GM12872 (cell line): Measurements from ENCODE around the gene VWA1.
A peak's percentile ranks its signal among the peaks of the same experiment; 100 is the strongest.

ENCODE experiments used
- TF ChIP-seq, protein P1 (sequence below): IDR thresholded peaks from 3 replicates; pipeline ENCODE4 v1.5.1; 2011; ENCODE audit warnings: low read depth, mild to moderate bottlenecking, low read length, moderate library complexity; ENCODE audit not compliant: insufficient read depth

The VWA1 gene

DNA sequence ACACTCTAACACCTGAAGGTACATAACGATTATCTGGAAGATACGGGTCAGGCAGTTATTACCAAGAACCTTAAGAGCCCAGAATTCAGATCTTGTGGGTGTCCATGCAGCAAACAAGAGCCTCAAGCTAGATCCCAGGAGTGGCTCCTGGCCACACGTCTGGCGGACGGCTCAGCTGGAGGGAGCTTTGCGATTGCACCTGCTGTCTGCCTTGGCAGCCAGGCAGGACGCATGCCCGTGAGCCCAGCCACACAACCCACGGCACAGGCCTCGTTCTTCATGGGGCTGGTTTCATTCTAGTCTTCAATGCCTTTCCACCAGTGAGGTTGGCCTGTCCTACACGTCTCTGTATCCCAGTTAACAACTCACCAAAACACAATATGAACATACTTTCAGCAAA is 42.1 kb upstream of the VWA1 start:
- TF ChIP-seq, protein P1, sequence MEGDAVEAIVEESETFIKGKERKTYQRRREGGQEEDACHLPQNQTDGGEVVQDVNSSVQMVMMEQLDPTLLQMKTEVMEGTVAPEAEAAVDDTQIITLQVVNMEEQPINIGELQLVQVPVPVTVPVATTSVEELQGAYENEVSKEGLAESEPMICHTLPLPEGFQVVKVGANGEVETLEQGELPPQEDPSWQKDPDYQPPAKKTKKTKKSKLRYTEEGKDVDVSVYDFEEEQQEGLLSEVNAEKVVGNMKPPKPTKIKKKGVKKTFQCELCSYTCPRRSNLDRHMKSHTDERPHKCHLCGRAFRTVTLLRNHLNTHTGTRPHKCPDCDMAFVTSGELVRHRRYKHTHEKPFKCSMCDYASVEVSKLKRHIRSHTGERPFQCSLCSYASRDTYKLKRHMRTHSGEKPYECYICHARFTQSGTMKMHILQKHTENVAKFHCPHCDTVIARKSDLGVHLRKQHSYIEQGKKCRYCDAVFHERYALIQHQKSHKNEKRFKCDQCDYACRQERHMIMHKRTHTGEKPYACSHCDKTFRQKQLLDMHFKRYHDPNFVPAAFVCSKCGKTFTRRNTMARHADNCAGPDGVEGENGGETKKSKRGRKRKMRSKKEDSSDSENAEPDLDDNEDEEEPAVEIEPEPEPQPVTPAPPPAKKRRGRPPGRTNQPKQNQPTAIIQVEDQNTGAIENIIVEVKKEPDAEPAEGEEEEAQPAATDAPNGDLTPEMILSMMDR, result no peak

DNA sequence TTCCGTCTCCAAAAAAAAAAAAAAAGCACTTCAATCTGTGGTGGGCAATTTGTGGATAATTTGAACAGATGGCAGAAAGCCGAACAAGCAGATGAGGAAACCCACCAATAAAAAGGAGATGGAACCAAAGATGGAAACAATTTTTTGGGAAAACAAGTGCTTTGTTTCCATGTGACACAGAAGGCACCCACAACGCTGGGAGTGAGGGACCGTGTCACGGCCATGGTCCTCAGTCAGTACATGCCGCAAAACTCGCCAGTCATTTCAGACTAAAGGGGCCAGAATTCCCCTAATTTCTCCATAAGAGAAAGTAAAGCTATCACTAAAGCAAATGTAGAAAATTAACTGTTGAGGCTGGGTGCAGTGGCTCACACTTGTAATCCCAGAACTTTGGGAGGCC is 41.4 kb upstream of the VWA1 start:
- TF ChIP-seq, protein P1, result no peak

DNA sequence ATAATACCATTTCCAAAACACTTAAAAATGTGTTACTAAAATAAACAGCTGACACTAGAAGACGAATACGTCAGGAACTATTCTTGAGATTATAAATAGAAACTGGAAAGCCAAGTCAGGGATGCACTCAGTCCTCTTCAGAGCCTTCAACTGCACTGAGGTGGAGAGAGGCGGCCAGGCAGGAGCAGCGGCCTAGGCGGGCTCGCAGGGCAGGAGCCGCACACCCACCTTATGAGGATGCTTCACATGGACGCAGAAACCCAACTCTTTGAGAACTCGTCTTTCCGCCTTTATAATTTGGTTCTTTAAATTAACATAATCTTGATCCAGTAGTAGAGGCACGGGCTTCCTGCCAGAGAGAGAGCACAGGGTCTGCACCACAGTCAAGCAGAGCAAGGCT is 40.3 kb upstream of the VWA1 start:
- TF ChIP-seq, protein P1, result no peak

DNA sequence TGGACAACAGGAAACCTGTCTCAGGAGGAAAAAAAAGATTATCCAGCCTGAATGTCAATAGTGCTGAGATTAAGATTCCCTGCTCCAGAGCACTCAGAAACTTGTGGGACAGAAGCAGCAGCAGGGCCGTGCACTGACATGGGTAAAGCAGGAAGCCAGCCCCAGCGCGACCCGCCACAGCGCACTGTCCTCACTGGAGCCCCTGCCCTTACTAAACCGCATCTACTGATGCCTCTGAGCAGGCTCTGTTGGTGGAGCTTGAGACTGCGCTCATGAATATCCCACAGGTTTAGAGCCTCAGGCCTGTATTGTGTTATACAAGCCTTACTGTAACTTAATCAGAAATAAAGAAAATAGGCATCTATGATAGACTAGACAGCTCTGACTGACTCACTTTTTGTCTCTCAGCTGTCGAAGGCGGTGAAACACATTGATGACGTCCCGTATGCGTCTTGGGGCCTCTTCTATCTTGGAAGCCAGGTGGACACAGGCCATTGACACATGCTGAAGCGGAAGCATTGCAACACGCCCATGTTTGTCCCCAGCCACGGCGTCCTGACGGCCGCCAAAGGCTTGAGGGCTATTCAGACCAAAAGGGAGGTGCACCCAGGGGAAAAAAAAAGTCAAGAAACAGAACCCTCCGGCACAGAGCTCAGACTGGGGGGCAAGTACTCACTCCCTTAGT is 37.5 kb upstream of the VWA1 start:
- TF ChIP-seq, protein P1, result no peak

DNA sequence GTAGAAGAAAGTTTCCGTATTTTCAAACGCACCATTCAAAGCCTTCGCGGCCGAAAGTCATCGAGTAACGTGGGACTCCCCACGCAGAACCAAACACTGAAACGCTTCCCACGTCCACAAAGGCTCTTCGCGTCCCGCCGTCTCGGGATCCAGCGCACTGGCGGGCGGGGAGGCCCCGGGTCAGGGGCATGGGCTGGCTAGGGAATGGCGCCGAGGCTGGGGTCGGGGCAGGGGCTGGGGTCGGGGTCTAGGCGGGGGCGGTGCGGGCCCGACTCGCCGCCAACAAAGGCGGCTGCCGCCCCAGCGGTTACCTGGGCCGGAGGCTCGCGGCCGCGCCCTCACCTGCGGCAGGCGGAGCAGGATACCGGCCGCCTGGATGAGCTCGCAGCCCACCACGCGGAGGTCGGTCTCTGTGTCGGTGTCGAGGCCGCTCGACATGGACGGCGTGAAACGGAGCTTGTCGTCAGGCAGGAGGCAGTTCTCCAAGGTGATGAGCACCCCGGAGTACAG is 36.8 kb upstream of the VWA1 start:
- TF ChIP-seq, protein P1, result no peak

DNA sequence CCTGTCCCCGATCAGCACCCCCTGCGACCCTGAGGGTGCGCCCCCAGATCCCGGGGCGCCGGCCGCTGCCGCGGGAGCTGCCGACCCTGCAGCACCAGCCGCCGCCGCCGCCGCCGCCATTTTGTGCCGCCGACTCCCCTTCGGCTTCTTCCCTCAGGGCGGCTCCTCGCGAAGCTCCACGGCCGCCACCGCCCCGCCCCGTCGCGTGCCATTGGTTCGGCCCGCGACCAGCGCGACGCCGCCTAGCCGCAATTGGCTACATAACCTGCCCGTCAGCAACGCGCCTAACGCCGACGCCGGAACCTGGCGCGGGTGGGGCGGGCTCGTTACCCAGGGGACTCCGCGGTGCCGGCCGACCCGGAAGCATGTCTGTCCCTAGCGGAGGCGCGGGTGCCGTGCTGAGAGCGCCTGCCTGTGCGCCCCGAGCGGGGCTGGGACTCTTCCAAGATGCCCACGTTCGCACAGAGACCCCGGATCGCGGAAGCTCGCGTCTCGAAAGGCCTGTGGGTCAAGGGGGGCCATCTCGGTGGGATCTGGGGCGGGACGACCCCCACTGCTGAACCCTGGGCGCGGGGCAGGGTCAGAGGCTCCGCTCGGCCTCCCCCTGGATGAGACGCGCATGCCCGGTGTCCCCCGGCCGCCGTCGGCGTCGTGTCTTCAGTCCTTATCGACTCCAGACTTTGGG is 36.2 kb upstream of the VWA1 start, which contains the start of gene CCNL2:
Gene CCNL2, minus strand, starts transcription at position 149 of the 685 bp plus-strand sequence. Its CDS starts 29 bp downstream, at position 120.
- TF ChIP-seq, protein P1, result peak; percentile 60

DNA sequence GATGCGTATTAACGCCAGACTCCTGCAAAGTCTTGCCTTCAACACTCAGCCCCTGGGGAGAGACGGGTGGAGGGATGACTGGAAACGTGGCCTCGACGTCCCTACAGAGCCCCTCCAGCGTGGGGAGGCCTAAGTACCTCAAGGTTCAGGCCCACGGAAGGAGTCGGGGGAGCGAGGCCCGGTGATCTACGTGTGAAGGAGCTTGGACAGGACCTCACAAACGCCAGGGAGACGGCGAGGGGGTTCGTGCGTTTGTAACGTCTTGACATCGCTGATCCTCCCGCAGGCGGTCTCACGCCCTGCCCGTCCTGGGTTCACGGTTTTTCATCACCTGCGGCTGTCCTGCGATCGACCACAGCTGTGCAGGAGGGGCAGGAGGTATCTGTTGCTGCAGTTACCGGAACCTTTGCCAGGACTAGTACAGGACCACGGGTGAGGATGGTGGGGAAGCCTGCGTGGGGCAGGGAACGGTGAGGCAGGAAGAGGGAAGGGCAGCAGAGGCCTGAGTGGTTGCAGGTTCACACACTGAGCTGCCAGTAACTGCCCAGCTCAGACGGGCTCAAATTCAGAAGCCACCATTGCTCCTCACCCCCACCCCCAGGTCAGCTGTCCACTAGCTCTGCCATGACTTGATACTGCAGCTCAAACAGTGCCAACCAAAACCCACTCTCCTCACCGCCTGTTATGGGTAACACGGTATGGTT is 35.5 kb upstream of the VWA1 start:
- TF ChIP-seq, protein P1, result no peak
